Inflammatory macrophage treated with lipopolysaccharide for 1 hour (primary cell): ENCODE data around the gene GID8.
A peak's percentile ranks its signal among the peaks of the same experiment; 100 is the strongest.
"Not testable (repeated sequence)": the region's sequence is repeated elsewhere in the genome, so short reads cannot be mapped to it uniquely, and the experiment has no call there.

Experiments
- DNase-seq, 2 donors: peaks; one replicate each; pipeline ENCODE4 v3.0.0-alpha.2; 2020 to 2022

The GID8 gene

DNA sequence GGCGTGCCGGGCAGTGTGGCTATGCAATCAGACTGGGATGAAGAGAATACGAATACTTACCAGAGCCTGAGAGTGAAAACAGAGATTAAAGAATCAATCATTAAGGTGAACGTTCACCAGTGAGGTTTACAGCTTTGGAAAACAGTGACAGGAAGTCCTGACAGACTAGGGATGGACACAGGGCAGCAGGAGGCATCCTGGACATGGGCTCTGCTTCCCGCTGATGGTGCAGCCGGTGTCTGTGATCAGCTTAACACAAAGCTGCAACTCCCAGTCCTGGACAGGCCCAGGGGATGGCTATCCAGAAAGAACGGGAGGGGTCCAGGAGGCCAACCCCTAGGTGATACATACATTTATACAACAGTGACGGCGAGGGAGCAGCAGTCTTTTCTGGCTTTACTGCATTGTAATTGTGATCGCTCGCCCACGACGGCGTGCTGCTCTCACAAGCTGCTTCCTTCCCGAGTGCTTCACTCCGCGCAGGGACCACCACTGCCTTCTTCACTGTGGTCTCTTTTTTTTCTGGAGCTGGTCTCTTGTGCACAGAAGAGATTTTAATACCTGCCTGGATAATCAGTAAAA lies 32.3 kb upstream of the GID8 start:
- DNase-seq = no peak

DNA sequence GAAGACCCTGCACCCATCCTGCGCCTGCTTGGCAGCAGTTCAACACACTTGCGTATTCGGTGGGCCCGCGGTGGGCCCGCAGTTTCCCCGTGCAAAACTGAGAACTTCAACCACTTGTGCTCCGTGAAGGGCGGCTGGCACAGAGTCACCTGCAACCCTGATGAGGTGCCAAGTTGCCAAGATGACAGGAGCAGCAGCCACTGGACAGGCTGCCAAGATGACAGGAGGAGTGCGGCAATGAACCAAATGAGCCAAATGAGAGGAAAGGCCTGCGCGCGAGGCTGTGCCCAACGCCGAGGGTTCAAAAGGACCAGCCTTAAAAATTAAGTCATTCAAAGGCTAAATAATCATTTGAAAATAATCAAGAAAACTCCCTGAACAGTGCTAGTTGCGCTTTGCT lies 31.7 kb upstream of the GID8 start:
- no peak for DNase-seq

DNA sequence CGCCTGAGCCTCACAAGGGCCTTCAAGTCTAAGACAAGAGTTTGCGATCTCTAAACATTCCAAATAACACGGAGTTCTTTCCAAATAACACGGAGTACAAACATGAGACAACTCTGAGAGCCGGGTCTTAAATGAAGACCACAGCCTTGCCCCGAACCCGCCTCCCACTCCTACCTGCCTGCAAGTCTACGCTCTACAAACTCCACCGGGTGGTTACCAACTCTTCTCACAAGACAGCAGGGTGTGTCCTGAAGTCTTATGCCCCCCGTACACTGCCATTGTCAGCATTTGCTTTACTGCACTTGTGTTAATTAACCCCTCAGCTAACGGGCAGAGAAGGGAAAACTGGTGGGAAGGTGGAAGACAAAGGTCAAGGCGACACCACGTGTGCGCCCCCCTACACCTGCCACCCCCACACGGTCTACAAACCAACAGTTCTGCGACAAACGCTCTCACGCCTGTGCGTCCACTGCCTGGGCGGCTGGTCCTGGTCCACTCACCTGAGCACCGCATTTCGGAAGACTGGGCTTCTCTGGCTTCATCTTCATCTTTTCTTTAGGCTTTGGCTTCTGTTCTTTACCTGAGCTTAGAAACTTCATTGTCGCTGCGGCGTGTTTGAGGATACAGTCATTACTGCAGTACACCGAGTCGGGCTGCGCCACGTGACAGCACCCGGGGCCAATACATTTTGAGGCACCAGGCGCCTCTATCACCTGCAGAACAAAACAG lies 31.1 kb upstream of the GID8 start:
- DNase-seq = no peak

DNA sequence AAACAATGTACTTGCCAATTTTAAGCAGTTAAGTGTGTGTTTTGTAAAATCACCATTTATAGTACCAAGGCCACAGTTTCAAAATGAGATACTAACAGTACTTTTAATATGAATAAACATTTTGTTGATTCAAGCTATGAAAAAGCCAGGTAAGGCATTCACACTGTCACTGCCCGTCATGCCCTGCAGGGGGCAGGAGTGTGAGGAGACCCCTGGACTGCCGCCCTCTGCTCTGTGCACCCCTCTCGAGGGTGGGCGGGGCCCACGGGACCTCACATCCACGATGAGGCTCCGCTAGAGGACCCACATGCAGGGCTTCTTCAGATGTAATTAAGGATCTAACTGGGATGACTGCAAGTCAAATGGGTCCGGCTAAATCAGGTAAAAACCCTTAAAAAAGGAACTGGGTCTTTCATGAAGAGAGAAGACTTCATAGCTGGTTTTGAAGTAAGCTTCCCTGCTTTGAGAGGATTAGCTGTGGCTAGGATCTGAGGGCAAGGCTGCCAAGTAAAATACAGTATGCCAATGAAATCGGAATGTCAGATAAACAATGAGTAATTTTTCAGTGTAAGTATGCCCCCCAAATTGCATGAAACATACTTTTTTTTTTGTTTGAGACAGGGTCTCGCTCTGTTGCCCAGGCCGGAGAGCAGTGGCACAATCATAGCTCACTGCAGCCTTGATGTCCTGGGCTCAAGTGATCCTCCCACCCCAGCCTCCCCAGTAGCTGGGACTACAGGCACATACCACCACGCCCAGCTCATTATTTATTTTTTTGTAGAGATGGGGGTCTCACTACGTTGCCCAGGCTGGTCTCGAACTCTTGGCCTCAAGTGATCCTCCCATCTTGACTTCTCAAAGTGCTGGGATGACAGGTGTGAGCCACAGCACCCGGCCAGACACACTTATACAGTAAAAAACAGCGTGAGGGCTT lies 30.3 kb upstream of the GID8 start:
- DNase-seq = no peak

DNA sequence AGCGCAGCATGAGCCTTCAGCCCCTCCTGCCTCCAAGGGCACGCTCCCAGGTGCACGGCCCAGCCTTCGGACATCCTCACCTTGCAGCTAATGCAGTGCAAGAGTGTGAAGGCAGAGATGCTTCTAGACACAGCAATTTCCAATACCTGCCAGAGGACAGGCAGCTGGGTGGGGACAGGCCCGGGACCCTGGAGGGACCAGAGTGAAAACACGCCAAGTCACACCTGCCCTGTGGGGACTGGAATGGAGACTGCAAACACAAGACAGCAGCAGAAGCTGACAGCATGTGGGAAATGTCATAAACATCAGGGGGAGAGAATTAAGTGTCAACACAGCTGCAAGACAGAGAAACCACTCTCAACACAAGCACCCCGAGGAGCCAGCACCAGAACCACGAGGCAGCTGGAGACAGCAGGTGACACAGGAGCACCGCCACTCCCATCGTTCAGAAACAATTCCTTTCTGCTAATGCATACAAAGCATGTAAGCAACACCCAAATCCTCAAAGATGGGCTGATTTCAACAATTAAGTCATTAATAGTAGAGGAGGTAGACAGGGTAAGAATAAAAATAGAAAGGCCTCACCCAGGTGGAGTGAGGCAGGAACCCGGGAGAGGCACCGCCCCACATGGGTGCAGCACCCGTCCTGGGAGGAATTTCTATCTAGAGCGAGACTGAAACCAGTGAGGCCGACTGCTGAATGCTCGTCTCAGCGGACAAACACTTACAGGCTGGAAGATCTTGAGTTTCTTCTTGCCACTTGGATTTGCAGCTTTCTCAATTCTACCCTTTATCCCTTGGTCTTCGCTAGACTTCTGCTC lies 28.8 kb upstream of the GID8 start:
- DNase-seq = no peak

DNA sequence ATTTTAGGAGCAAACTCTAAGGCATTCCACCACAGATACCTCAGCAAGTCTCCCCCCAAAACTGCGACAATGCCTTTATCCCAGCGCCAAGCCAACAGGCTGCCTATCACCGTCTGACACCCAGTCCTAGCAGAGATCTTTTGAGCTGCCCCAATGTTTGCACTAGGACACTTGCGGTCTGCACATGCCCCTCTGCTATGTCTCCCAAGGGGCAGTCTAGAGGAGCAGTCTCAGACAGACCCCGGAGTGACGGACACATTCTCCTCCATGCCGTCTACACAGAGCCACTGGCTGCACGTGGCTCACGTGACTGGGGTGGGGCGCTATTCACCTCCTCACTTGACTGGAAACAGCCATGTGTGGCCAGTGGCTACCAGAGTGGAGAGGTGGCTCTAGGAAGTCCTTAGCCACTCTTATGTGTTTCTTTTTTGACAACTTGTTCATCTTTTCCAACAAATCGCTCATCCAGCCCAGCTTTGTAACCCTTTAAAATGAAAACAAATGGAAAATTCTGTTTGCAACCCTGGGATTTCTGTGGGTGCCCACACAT lies 27.7 kb upstream of the GID8 start:
- DNase-seq = no peak

DNA sequence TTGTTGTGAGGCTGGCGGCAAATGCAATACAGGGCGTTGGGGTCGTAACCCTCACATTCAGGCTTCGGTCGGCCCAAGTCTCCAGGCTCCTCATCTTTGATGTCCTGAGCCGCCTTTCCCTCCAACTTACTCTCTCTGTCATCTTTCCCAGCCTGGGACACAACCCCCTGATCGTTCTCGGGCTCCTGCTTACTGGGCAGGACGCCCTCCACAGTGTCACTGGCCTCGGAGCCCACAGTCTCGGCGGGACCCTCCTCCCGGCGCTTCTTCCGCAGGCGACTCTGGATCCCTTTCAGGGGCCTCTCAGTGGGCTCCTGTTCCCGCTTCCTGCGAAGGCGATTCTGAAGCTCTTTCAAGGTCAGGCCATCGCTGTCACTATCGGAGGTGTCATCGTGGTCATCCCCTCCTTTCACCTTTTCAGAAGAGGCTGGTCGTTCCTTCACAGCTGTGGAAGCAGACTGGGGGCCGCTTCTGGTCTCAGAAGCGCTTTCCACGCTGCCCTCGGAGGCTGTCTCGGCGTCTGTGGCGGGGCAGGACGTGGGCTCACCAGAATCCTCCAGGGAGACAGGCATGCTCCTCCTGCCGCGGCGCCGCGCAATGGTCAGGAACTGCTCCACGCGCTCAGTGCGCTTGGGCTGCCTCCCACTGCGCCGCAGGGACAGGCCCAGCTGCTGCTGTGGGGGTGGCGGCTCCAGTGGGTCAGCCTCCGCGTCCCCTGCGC lies 27.0 kb upstream of the GID8 start:
- no peak for DNase-seq

DNA sequence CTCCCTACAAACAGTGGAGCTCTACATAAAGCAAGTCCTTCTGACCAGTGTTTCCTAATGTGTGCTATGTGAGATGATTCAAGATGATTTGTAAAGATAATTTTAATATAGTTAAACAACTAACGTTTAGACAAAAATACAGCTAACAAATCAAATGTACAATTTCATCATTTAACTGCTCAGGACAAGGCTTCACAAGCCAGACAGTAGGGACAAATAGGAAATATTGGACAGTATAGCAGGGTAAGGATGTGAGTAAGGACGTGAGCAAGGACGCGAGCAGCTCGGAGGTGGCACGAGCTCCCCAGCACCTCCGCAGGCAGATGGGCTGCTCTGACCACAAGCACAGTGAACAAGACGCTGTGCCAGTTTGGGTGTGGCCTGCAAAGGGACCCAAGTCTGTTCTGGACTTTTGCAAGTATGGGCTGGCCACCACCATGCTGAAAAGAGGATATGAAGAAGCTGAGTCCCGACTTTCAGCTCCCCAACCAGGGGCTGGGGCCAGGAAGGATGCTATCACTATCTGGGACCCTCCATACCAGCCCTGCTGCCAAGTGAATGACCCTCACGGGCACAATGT lies 26.2 kb upstream of the GID8 start:
- no peak for DNase-seq

DNA sequence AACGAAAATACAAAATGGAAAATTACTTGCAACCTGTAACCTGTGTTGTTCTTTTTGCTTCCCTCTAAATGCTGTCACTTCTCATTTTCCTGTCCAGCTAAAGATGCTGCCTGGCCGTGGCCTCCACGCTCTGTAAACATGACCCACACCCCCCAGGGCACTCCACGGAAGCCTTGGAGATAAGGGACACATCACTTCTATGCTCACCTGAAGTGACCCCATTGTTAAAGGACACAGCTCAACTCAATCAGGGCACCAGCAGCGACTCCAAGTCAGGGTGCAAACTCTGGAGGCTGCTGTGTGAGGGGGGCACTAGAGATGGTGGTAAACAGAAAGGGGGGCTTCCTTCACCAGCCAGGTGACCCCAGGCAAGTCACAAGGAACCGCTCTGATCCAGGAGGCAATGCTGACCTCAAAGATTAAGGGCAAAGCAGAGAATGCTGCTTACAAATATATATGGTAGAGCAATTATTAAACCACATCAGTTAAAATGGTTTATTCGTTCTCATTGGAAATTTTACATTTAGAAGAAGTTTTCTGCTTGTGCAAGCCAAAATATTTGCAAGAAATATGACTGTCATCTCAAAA lies 24.8 kb upstream of the GID8 start:
- DNase-seq = no peak

DNA sequence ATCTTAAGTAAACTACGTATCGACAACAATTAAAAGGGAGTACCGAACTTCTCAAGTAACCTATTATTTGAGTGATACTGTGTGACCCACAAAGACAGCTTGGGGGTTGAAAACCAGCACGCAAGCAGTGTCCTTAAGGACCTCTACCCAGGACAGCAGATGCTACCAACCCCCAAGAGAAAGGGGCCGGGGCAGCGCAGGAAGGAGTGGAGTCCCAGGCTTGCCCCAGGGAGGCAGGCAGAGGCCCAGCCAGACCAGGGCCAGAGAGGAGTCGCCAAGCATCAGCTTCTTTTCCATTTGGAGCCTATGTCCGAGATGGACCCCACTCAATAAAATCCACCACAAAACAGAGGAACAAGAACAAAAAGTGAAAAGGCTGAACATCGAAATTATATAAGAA lies 23.5 kb upstream of the GID8 start:
- DNase-seq = no peak

DNA sequence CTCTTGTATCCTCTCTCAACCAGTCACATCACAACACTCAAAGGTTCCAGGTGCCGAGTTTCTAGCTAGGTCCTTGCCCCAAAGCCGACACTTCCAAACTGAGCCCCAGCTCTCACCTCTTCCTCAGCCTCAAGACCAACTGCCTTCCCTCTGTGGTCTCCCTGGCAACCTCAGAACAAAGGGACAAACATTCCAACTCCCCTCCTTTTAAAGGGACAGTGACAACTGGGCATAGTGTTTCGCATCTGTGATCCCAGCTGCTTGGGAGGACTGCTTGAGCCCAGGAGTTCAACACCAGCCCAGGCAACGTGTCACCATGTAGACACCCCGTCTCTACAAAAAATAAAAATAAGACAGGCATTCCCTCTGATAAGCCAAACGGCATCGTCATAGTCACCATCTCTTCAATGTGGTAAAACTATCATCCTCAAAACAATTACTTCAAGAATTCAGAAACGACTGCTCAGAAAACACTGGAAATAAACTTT lies 22.9 kb upstream of the GID8 start:
- DNase-seq = no peak

DNA sequence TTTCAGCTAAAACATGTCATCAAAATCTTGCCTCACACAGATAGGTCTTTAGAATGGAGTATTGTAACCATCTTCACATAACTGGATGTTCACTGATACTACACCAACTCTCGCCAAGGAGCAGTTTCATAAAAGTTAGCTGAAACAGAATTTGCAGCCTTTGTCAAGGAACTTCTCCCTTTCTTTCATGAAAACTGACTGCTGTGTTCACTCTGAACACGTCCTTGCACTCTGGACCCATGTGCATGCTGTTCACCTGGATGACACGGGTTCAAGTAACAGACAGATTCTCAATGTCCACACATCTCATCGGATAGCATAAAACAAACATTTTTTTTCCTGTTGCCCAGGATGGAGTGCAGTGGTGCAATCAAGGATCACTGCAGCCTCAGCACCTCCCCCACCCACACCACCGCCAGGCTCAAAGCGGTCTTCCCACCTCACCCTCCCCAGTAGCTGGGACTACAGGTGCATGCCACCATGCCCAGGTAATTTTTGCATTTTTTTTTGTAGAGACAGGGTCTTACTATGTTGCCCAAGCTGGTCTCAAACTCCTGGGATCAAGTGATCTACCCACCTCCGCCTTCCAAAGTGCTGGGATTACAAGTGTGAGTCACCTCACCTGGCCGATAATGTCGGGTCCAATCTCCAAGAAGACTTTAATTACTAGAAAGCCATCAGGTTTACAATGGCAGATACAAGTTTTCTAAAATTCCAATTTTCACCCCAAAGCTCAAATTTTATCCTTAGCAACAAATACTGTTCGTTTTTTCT lies 21.1 kb upstream of the GID8 start:
- no peak for DNase-seq

DNA sequence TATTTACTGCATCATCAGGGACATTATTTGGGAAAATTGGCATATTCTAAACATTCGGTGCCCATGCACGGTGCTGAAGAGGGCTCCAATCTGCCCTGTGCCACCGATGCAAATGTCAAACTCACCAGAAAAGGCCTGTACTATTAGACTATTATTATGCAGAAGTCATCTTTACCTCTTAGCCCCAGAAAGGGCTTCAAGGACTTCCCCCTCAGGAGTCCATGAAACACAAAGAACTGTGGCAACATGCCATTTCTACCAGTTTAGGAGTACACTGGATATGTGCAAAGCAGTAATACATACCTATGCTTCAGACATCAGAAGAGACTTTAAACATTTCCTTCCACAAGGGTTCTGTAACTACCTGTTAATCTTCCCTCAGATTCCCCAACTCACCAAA lies 20.2 kb upstream of the GID8 start:
- no peak for DNase-seq

DNA sequence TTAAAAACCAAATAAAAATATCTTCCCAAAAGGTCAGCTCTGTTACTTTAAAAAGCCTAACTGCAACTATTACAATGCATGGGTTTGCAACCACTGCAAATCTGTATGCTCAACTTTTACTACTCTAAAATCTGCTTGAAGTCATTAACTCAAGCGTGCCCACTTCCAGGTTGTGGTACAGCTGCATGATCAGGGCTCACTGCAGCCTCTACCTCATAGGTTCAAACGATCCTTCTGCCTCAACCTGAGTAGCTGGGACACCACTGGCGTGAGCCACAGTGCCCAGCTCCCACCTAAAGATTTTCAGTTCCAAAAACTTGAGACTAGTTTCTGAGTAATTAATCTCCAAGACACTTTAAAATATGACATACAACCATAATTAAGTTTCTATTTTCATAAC lies 19.8 kb upstream of the GID8 start:
- DNase-seq = no peak

DNA sequence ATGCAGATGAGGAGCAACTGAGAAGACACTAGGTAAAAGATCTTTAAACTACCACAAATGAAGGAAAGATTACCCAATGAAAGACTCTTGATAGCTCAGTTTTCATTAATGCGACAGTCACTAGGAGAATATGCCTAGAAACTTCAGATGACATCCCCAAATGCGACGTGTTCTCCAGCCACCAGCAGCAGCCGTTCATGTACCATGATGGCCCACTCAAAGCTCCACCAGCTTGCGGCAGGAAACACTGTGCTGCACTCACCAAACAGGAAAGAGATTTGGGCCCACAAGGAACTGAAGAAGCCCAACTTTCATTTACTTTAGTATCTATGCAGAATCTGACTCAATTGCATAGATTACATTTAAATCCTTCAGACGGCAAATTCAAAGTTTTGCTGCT lies 19.1 kb upstream of the GID8 start:
- DNase-seq = no peak

DNA sequence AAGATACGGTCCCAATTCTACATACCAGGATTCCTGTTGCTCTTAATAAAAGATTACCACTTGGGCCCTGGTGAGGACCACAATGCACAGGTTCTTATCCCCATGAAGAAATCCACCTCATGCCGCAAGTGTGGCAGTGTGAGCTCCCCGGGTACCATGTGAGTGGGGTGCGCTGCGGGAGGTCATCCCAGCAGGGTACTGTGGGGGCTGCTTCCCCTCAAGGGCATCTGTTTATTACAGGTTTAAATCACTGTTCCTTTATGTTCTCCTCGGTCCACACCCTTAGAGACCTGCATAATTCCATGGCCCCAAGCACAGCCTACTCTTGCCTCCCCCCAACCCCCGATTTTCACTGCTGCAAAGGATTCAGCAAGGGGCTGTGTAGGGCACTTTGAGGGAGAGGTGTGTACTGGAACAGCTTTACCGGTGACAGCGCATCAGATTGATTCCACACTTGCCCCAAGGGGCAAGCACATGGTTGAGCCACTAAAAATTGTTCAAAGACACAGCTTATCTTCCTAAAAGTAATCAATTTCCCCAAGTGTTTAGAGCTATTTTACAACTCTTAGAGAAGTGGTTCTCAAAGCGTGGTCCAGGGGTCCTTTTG lies 17.8 kb upstream of the GID8 start:
- DNase-seq = no peak

DNA sequence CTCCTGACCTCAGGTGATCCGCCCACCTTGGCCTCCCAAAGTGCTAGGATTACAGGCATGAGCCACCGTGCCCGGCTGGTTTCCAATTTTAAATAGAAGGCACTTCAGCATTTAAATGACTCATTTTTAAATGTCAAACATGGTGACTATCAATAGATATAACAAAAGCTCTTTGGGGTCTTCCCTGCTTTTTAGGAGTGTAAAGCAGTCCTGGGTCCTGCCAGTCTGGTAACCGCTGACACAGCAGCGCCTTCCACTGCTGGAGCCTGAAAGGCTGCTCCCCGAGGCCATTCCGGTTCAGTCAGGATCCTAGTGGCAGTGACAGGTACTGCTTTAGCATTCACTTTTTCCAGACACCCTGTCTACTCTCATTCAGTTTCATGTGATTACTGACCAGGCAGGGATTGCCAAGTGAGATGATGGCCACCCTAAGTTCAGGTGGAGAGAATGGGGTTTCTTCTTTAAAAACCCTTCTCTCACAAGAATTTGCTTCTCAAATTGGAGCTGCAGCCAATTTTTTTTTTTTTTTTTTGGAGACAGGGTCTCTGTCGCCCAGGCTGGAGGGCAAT lies 16.7 kb upstream of the GID8 start:
- DNase-seq = peak; percentile 49 to 74

DNA sequence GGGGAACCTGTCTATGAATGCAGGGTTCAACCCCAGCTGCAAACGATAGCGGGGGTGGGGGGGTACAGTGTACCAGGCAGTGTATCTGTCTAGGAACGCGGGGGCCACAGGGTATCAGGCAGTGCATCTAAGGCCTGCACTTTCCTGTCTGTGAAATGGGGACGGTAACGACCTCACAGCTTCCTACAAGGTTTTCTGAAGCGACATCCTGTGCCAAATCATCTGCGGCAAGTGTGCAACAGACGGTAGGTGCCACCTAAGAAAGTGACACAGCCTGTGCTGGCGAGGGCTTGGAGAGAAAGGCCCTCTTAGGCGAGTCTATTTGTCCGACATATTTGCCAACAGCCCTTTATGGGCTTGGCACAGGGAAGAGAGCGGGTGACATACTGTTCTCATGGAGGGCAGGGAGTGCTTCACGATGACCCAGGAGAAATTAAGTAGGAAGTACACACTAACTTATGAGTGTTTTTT lies 15.5 kb upstream of the GID8 start:
- DNase-seq = no peak

DNA sequence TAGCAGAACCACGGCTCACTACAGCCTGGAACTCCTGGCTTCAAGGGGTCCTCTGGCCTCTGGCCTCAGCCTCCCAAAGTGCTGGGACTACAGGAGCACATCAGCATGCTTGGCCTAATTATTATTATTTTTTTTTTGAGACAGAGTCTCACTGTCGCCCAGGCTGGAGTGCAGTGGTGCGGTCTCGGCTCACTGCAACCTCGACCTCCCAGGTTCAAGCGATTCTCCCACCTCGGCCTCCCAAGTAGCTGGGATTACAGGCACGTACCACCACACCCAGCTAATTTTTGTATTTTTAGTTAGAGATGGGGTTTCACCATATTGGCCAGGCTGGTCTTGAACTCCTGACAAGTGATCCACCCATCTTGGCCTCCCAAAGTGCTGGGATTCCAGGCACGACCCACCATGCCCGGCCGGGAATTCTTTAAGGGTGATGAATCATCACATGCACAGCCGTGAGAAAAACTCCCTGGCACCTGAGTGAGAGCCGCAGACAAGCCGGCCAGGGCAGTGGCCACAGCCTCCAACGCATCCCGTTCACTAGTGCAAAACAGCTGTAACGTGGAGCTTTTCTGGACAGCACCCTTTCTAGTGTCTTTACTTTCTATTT lies 14.8 kb upstream of the GID8 start:
- DNase-seq = not testable (repeated sequence)
